ENCODE results near the gene PLCB1. TPM values are rescaled to one million over a fixed set of nuclear protein-coding genes. Genes with fewer than 3 reads are reported as not detected.

Gene PLCB1
- total and polyA plus RNA-seq, 5 experiments from 2014 or later, result 1.4 to 3.8 (median 2.8) TPM

DNA sequence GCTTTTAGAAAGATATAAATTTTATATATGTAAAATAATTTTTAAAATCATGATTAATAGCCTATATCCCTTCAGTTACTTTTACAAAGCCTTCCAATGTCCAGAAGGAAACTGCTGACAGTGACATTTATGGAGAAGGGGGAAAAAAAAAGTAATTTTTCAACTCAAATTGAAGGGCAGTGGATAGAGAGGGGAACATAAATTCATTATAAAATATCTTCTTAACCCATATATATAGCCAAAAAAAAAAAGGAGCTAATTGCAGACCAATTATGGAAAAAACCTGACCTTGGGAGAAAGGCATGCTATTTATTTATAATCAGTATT lies 392.9 kb downstream of the PLCB1 start:
- no peak overlapping the region for H3K27ac Mint-ChIP-seq
- POLR2A ChIA-PET, result no interaction called here
- H3K4me1 Mint-ChIP-seq, result peaks cover 0 to 3% (median 0%) of the 10 kb centered on the region in 4 donors
- ATAC-seq, result no peak
- no peaks in the 10 kb centered on the region for H3K27me3 Mint-ChIP-seq
- H3K9me3 Mint-ChIP-seq, result no peaks in the 10 kb centered on the region
- DNase-seq, result no peak
- H3K36me3 Mint-ChIP-seq, result no peaks in the 10 kb centered on the region
- H3K4me3 Mint-ChIP-seq, result no peak overlapping the region

DNA sequence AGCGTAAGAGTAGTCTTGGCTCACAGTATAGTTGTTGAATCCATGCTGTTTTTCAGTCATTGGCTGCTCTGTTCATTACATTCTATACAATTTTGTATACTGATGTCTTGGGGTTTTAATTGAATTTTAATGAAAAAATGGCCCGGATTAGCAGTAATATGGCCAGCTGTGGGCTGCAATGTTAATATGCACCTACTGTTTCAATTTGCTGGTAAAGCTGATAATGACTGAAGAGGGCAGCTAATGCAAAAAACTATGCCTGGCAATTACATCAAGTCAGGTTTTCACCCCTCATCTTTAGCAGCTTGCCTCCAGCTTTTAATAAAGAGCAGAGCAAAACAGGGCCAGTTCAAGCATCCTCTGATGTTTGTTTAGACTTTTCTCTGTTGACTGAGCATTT lies 394.5 kb downstream of the PLCB1 start:
- H3K4me1 Mint-ChIP-seq, result peaks cover 0 to 3% (median 0%) of the 10 kb centered on the region in 4 donors
- no peaks in the 10 kb centered on the region for H3K36me3 Mint-ChIP-seq
- POLR2A ChIA-PET, result no interaction called here
- DNase-seq (no peak), ATAC-seq (no peak)
- H3K27me3 Mint-ChIP-seq, result no peaks in the 10 kb centered on the region
- H3K9me3 Mint-ChIP-seq, result no peaks in the 10 kb centered on the region
- H3K4me3 Mint-ChIP-seq, result no peak overlapping the region
- H3K27ac Mint-ChIP-seq, result no peak overlapping the region

DNA sequence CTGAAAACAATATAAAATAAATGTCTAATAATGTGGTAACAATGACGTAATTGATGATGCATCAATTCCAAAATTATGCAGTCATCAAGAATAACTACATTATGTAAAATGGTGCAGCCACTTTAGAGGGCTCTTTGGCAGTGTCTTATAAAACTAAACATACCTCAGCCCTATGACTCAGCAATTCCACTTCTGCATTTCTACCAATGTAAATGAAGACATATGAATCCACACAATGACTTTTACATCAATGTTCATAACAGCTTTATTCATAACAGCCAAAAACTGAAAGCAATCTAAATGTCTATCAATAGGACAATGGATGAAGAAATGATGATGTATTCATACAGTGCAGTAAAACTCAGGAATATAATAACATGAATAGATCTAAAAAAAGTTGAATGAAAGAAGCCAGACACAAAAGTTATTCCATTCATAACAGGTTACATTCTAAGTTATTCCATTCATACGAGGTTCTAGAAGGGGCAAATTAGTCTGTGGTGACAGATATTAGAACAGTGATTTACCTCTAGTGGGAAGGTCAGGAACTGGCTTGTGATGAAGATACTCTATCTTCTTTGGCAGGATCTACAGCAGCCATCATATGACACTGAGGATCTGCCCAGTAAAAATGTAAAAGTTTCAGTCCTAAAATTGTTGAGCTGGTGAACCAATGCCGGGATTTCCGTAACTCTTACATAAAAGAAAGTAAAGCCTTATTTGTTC lies 396.1 kb downstream of the PLCB1 start:
- Mint-ChIP-seq H3K9me3 (peaks cover 0 to 1% (median 0%) of the 10 kb centered on the region in 9 donors), H3K4me3 (no peak overlapping the region), H3K27me3 (peaks cover 0 to 1% (median 0%) of the 10 kb centered on the region in 5 donors), H3K4me1 (peaks cover 0 to 3% (median 0%) of the 10 kb centered on the region in 4 donors), H3K36me3 (no peaks in the 10 kb centered on the region), H3K27ac (no peak overlapping the region)
- ATAC-seq, result no peak
- POLR2A ChIA-PET, result no interaction called here
- DNase-seq, result no peak

DNA sequence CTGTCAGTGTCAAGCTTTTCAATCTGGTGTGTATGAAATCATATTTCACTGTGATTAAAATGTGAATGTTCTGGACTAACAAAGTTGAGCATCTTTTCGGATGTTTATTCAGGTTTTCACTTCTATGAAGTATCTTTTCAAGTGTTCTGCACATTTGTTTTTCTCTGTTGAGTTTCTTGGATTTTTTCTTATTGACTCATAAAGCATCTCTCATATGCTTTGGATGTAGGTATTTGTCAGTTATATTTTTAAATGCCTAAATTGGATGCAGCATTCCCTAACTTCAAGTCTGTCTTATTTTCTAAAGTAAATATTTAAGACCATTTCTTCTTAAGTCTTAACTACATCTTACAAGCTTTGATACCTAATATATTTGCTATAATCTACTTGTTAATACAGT lies 398.0 kb downstream of the PLCB1 start:
- peaks cover 0 to 3% (median 0%) of the 10 kb centered on the region in 4 donors for H3K4me1 Mint-ChIP-seq
- peaks cover 0 to 1% (median 0%) of the 10 kb centered on the region in 9 donors for H3K9me3 Mint-ChIP-seq
- no peak overlapping the region for H3K4me3 Mint-ChIP-seq
- H3K27ac Mint-ChIP-seq, result no peak overlapping the region
- H3K27me3 Mint-ChIP-seq, result peaks cover 0 to 1% (median 0%) of the 10 kb centered on the region in 5 donors
- H3K36me3 Mint-ChIP-seq, result no peaks in the 10 kb centered on the region
- DNase-seq, result no peak
- POLR2A ChIA-PET, result no interaction called here
- ATAC-seq, result no peak

DNA sequence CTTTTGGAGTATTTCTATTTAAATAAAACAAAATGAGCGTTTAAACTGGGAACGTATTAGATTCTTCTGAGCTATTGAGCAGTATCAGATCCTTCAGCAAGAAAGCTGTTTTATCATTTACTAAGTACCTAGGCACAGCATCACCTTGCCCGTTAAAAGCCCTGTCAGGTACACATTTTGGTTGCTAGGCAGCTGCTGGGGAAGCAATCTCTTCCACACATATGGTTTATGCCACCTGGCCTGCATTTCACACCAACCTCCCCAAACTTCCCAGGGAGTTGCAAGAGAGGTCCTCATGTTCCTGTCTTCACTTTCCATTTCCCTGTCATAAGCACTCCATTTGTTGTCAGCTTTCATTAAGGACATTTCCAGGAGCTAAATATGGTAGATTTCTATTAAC lies 400.1 kb downstream of the PLCB1 start:
- peaks cover 0 to 1% (median 0%) of the 10 kb centered on the region in 5 donors for H3K27me3 Mint-ChIP-seq
- no peak overlapping the region for H3K27ac Mint-ChIP-seq
- H3K4me1 Mint-ChIP-seq, result peaks cover 0 to 12% (median 0%) of the 10 kb centered on the region in 4 donors
- H3K9me3 Mint-ChIP-seq, result peaks cover 0 to 1% (median 0%) of the 10 kb centered on the region in 9 donors
- POLR2A ChIA-PET, result no interaction called here
- ATAC-seq (no peak), DNase-seq (no peak)
- no peak overlapping the region for H3K4me3 Mint-ChIP-seq
- H3K36me3 Mint-ChIP-seq, result no peaks in the 10 kb centered on the region

DNA sequence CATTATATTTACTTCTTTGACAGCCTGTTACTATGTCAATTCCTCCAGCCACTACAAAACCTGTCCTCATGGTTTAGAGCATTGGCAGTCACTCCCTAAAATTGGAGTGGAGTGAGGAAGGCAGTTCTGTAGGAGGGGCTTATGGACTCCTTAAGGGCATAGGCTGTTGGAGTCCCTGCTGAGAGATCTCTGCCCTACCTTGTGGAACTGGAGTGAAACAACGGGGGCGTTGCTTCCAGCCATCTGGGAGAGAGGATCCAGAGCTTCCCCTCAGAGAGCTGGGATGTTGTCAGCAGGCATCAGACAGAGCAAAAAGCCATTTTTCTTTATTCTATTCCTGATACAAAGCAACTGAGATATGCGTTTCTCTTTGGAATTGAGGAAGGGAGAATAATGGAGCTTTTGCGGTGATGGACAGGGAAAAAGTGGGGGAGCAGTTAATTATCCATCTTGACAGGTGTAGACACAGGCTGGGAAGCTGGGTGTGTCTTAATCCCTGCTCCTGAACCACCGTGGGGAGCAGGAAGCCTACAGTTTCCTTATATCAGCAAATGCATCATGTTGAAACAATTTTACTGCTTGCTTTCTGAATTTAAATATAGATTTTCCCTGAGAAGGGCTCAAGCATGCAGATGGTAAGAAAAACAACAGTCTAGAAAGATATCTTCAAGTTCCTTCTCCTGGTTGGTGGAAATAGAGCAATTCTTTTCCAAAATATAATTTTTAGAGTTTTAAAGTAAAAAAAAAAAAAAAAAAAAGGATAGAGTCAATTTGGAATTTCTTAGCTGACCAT lies 402.5 kb downstream of the PLCB1 start:
- H3K4me3 Mint-ChIP-seq, result no peak overlapping the region
- H3K36me3 Mint-ChIP-seq, result no peaks in the 10 kb centered on the region
- no peak overlapping the region for H3K27ac Mint-ChIP-seq
- DNase-seq (no peak), ATAC-seq (no peak)
- H3K9me3 Mint-ChIP-seq, result peaks cover 0 to 1% (median 0%) of the 10 kb centered on the region in 9 donors
- peaks cover 0 to 1% (median 0%) of the 10 kb centered on the region in 5 donors for H3K27me3 Mint-ChIP-seq
- POLR2A ChIA-PET, result no interaction called here
- peaks cover 0 to 14% (median 0%) of the 10 kb centered on the region in 4 donors for H3K4me1 Mint-ChIP-seq

DNA sequence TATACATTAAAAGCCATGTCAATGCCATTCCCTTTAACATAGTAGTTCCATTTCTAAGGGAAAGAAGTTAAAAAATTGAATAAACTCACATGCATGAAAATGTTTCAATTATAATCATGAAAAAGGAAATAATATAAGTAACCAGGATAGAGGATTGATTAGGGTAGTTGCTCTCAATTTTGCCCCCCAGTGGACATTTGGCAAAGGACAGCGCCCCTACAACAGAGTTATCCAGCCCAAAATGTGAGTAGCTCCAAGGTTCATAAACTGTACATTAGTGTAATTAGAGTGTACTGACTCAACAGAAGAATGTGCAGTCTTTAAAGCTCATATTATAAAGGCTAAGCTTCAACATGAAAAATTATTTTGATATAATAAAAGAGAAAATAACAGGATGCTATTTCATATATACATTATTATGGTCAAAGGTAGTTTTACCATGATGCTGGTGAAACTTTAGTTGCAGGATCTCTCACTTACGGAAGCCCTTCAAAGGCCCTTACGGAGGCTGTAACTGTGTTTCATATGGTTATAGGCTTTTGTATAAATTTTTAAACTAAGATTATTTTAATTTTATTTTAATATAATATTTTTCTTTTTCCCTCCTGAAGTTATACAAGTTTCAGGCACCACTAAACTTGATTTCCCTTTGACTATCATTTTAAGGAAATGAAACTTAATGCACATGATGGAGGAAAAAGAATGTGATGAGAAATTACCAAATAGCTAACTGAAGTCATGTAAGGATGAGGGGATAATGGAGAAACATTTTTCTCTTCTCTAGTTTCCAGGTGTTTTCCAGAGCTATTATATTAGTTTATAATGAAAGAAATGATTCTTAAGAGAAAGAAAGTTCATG lies 403.6 kb downstream of the PLCB1 start:
- Mint-ChIP-seq H3K36me3 (no peaks in the 10 kb centered on the region), H3K4me3 (no peak overlapping the region), H3K4me1 (peaks cover 0 to 14% (median 0%) of the 10 kb centered on the region in 4 donors), H3K27ac (no peak overlapping the region), H3K9me3 (peaks cover 0 to 1% (median 0%) of the 10 kb centered on the region in 9 donors), H3K27me3 (peaks cover 0 to 1% (median 0%) of the 10 kb centered on the region in 5 donors)
- ATAC-seq, result no peak
- POLR2A ChIA-PET, result no interaction called here
- DNase-seq, result no peak

DNA sequence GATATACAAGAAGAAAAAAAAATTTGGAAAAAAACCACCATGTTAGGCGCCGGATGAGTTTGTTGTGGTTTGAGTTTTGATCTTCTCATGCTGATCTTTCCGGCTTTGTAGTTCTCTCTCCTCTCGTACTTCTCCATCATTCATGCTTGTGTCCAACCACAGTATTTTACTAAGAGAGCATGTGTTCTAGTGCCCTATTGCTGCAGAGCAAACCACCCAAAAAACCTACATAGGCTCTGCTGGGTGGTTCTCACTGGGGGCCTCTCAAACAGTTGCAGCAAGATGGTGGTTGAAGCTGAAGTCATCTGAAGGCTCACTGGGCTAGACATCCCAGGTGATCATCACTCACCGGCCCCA lies 404.2 kb downstream of the PLCB1 start:
- Mint-ChIP-seq H3K9me3 (peaks cover 0 to 1% (median 0%) of the 10 kb centered on the region in 9 donors), H3K4me1 (peaks cover 0 to 14% (median 0%) of the 10 kb centered on the region in 4 donors), H3K4me3 (no peak overlapping the region), H3K27ac (no peak overlapping the region), H3K36me3 (no peaks in the 10 kb centered on the region), H3K27me3 (peaks cover 0 to 2% (median 0%) of the 10 kb centered on the region in 5 donors)
- DNase-seq, result no peak
- no peak for ATAC-seq
- POLR2A ChIA-PET, result no interaction called here

DNA sequence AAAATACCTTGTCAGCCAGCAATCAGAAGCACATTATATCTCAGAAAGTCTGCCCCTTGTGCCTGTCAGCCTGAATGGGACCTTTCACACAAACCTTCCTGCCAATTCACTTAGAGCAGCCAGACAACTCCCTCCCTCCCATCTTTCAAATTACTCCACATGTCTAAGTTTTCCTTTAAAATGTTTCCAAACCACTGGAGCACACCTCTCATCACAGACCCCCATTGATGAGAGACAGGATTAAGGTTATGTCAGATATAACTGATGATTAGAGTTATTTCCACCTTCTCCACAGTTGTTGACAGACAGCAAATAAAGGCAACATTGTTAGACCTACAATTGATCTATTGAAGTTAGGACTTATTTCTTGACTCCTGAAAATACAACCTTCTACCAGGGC lies 408.4 kb downstream of the PLCB1 start:
- ATAC-seq, result no peak
- POLR2A ChIA-PET, result no interaction called here

DNA sequence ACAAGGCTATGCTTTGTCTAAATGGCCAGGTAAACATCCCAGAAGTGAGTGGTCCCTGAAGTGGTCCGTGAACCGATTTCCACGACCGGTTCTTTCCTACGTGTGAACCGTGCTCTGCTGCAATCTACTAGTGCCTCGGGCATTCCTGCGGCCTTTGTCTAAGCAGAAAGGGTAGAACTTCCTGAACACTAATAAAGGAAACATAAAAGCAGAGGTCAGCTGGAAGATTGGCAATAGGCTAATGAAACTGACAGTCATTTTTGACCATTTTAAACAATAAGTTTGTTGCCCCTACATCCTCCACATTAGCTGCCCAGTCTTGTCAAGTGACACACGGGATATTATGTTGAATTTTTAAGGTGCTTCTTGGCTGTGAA lies 410.0 kb downstream of the PLCB1 start:
- ATAC-seq, result no peak
- no peak for DNase-seq
- H3K4me3 Mint-ChIP-seq, result no peak overlapping the region
- peaks cover 0 to 3% (median 0%) of the 10 kb centered on the region in 5 donors for H3K27me3 Mint-ChIP-seq
- no peaks in the 10 kb centered on the region for H3K36me3 Mint-ChIP-seq
- H3K27ac Mint-ChIP-seq, result no peak overlapping the region
- POLR2A ChIA-PET, result no interaction called here
- H3K4me1 Mint-ChIP-seq, result peaks cover 0 to 5% (median 0%) of the 10 kb centered on the region in 4 donors
- no peaks in the 10 kb centered on the region for H3K9me3 Mint-ChIP-seq

More for the DNA sequence above, 408.4 kb downstream of the PLCB1 start:
- H3K36me3 Mint-ChIP-seq, result no peaks in the 10 kb centered on the region
- no peak overlapping the region for H3K4me3 Mint-ChIP-seq
- H3K4me1 Mint-ChIP-seq, result peaks cover 0 to 14% (median 0%) of the 10 kb centered on the region in 4 donors
- H3K27me3 Mint-ChIP-seq, result peaks cover 0 to 3% (median 0%) of the 10 kb centered on the region in 5 donors
- DNase-seq, result no peak
- H3K27ac Mint-ChIP-seq, result no peak overlapping the region
- no peaks in the 10 kb centered on the region for H3K9me3 Mint-ChIP-seq

DNA sequence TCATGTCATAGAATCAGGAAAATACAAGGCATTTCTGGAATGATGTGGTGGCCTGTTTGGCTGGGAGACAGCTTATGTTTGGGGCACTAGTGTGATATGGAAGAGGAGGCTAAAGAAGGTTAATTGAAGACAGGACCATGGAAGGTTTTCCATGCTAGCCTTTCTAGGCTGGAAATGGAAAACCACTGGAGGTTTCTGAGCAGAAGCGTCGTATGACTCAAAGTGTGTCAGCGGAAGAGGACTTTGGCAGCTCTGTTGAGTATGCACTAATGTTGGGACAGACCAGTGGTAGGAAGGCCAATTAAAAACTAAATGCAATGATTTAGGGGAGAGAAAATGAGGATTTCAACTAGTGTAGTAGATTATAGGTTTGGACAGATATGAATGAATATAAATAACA lies 413.1 kb downstream of the PLCB1 start:
- Mint-ChIP-seq H3K27me3 (peaks cover 0 to 3% (median 0%) of the 10 kb centered on the region in 5 donors), H3K27ac (peak overlapping the region in 1 of 10 donors; percentile 12), H3K4me1 (no peaks in the 10 kb centered on the region), H3K36me3 (no peaks in the 10 kb centered on the region), H3K4me3 (no peak overlapping the region), H3K9me3 (peaks cover 0 to 9% (median 0%) of the 10 kb centered on the region in 9 donors)
- POLR2A ChIA-PET, result no interaction called here
- no peak for ATAC-seq
- DNase-seq, result no peak

DNA sequence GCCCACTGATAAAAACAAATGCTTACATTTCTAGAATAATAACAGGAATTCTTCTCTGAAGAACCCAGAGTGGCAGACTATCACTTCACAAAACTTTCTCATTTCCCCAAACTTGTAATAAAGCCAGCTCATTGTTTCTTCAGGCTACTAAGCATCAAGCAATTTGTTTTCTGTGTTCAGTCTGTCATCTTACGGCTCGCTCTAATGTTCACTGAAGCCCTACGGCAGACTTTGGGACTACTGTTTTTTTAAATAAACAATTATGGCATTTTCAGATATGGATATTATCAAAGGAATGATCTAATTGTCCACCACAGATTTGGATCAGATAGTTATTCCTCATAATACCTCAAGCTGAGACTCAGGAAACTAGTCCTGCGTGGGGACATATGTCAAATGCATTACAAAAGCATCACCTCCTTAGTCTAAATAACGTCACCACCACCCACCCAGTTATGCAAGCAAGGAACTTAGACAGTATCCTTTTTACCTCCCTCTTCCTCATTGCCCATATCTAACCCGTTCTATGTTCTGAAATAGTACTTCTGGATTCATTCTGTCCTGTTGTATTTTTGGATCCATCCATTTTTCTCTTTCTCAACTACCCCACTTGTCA lies 415.1 kb downstream of the PLCB1 start:
- no peaks in the 10 kb centered on the region for H3K36me3 Mint-ChIP-seq

More for the DNA sequence above, 415.1 kb downstream of the PLCB1 start:
- DNase-seq (no peak), ATAC-seq (no peak)
- POLR2A ChIA-PET, result no interaction called here
- peaks cover 0 to 9% (median 0%) of the 10 kb centered on the region in 9 donors for H3K9me3 Mint-ChIP-seq
- H3K27ac Mint-ChIP-seq, result no peak overlapping the region
- peaks cover 0 to 4% (median 0%) of the 10 kb centered on the region in 5 donors for H3K27me3 Mint-ChIP-seq
- no peaks in the 10 kb centered on the region for H3K4me1 Mint-ChIP-seq
- H3K4me3 Mint-ChIP-seq, result no peak overlapping the region

Measured in naive thymus-derived CD8-positive, alpha-beta T cell (primary cell).